Heart left ventricle (tissue), 13 donors: ENCODE results near the gene ARF6.

ENCODE experiments used
- CTCF ChIP-seq, 12 donors: fragments of 200-600 bp; sonication (generic) in 4 of 12; IDR thresholded peaks; one replicate each; pipeline versions ENCODE4 v1.5.0 to v1.8.0; 2018 to 2022; ENCODE audit warnings: antibody characterized with exemption in 12 of 12, mild to moderate bottlenecking in 5 of 12
- POLR2A ChIP-seq, 2 donors: fragments of 450-650 bp; IDR thresholded peaks; one replicate each; pipeline ENCODE4 v1.6.1; 2017; ENCODE audit warnings: antibody characterized with exemption in 2 of 2, mild to moderate bottlenecking in 2 of 2, moderate library complexity in 2 of 2
- donor health status: ischemic (EF 13 %, LVEDD 7.1; RV severe dilation, severe dysfunction).
- donor health status: DM: no; HTN: yes; CAD: no.
- donor health status: DM: no; HTN: no; CAD: no.
- donor health status: ischemic (EF 25% LVEDD 6.9; RV normal size, moderate dysfunction).
- donor health status: ischemic (EF 25% LVEDD 5.7; RV mildly dilated, moderate dysfunction).
- donor health status: ischemic (EF 35%, LVEDD 5.7; RV mildly dilated, moderate dysfunction).
- donor health status: nonischemic (EF 11% LVEDD 7.7; RV severe dilation, severe dysfunction).
- donor health status: DM: yes; HTN: yes; CAD: no.
- donor health status: PGD.
- donor health status: ischemic (EF 29% LVEDD 5.4; RV normal size, mild dysfunction).
- donor health status: nonischemic (EF 23%, LVEDD 6.1; RV moderate dilation, normal function).

GRCh38 chr14:49857427-49858003 lies 35.4 kb upstream of the ARF6 start:
- no peak for TF ChIP-seq CTCF (IDR thresholded peaks at IDR 0.05)
- no peak for TF ChIP-seq POLR2A (IDR thresholded peaks at IDR 0.05)
